Measurements from ENCODE around the gene MYLK. TPM values are rescaled to one million over a fixed set of nuclear protein-coding genes. Genes with fewer than 3 reads are reported as not detected.
A peak's percentile ranks its signal among the peaks of the same experiment; 100 is the strongest.

Gene MYLK
- total and polyA plus RNA-seq, 11 donors = 3.2 to 20.7 (median 12.4) TPM

GRCh38 chr3:123695731-123696640 lies 188.1 kb downstream of the MYLK start:
- DNase-seq (no peak), ATAC-seq (peak in 1 of 4 donors; percentile 40)
- Histone ChIP-seq H3K9me3 (no peaks in the 10 kb centered on the region), H3K27me3 (no peaks in the 10 kb centered on the region), H3K27ac (peak overlapping the region in 11 of 12 donors; percentile 35 to 90 (median 68)), H3K4me1 (peaks cover 2 to 61% (median 43%) of the 10 kb centered on the region in 12 donors), H3K36me3 (peaks cover 0 to 4% (median 0%) of the 10 kb centered on the region in 9 donors), H3K4me3 (peak overlapping the region in 6 of 12 donors; percentile 5 to 58 (median 31))
- TF ChIP-seq POLR2A (IDR thresholded peaks at IDR 0.05) (no peak), CTCF (IDR thresholded peaks at IDR 0.05) (no peak)
- intact Hi-C loops (cut with DNase I) = loop anchor here in 3 of 10 donors (2.0 to 5.0 kb wide), 3 partner anchors 35 to 44 kb away; no protein-coding TSS in a partner anchor
- 54 to 67% (median 65%) methylated on average over 14 of the region's 14 CpGs for WGBS, 4 donors

- no peaks in the 10 kb centered on the region for H3K9me3 ChIP-seq
- no peaks in the 10 kb centered on the region for H3K27me3 ChIP-seq
- no peak for TF ChIP-seq CTCF (IDR thresholded peaks at IDR 0.05)
- H3K4me1 ChIP-seq = peaks cover 4 to 67% (median 45%) of the 10 kb centered on the region in 12 donors
- peak overlapping the region in 3 of 12 donors; percentile 1 to 58 (median 5) for H3K4me3 ChIP-seq
- H3K27ac ChIP-seq = peak overlapping the region; percentile 24 to 90 (median 68)
- 65 to 74% (median 67%) methylated on average over 2 of the region's 2 CpGs for WGBS, 4 donors
- H3K36me3 ChIP-seq = peaks cover 0 to 4% (median 0%) of the 10 kb centered on the region in 9 donors
- intact Hi-C loops (cut with DNase I) = loop anchor here in 3 of 10 donors (2.0 to 5.0 kb wide), 3 partner anchors 34 to 43 kb away; no protein-coding TSS in a partner anchor
- DNase-seq (no peak), ATAC-seq (no peak)
These were observed 189.0 kb downstream of the MYLK start for GRCh38 chr3:123695152-123695551.

- intact Hi-C loops (cut with DNase I) = loop anchor here in 3 of 10 donors (2.0 to 5.0 kb wide), 3 partner anchors 34 to 42 kb away; no protein-coding TSS in a partner anchor
- Histone ChIP-seq H3K36me3 (peaks cover 0 to 4% (median 0%) of the 10 kb centered on the region in 9 donors), H3K9me3 (no peaks in the 10 kb centered on the region), H3K4me3 (peak overlapping the region in 3 of 12 donors; percentile 1 to 58 (median 5)), H3K27ac (peak overlapping the region; percentile 39 to 90 (median 68)), H3K27me3 (no peaks in the 10 kb centered on the region), H3K4me1 (peaks cover 4 to 67% (median 45%) of the 10 kb centered on the region in 12 donors)
- DNase-seq = no peak
- no peak for TF ChIP-seq CTCF (IDR thresholded peaks at IDR 0.05)
- TF ChIP-seq POLR2A (IDR thresholded peaks at IDR 0.05) = no peak
- 54 to 70% (median 63%) methylated on average over 6 of the region's 6 CpGs for WGBS, 4 donors
- peak in 2 of 4 donors; percentile 44 to 70 for ATAC-seq
These were observed 189.6 kb downstream of the MYLK start for GRCh38 chr3:123694366-123695087.
